ENCODE data around the gene AKR1B1.

GRCh38 chr7:134451656-134452055, 7.2 kb downstream of the AKR1B1 start:
- TF ChIP-seq PREB (CRISPR knock-in tag; IDR thresholded peaks at IDR 0.05) (no peak), CTCF (CRISPR knock-in tag; IDR thresholded peaks at IDR 0.05) (no peak), ZBTB42 (CRISPR knock-in tag; IDR thresholded peaks at IDR 0.05) (no peak), FOSL2 (CRISPR knock-in tag; IDR thresholded peaks at IDR 0.05) (no peak), MTA1 (CRISPR knock-in tag; IDR thresholded peaks at IDR 0.05; ENCODE audit: borderline replicate concordance) (no peak), MZF1 (CRISPR knock-in tag; IDR thresholded peaks at IDR 0.05; ENCODE audit: borderline replicate concordance) (no peak), GLI4 (CRISPR knock-in tag; IDR thresholded peaks at IDR 0.05; ENCODE audit: borderline replicate concordance) (no peak), GABPB1 (CRISPR knock-in tag; IDR thresholded peaks at IDR 0.05) (no peak)

Data from HepG2 (cell line).